SKM-1 (cell line): Measurements from ENCODE around the gene PTH.

Source experiments
- DNase-seq: peaks from one replicate; lab custom pipeline; 2025; ENCODE audit not compliant: unreplicated experiment; lab: John Stamatoyannopoulos, UW

Gene PTH

DNA sequence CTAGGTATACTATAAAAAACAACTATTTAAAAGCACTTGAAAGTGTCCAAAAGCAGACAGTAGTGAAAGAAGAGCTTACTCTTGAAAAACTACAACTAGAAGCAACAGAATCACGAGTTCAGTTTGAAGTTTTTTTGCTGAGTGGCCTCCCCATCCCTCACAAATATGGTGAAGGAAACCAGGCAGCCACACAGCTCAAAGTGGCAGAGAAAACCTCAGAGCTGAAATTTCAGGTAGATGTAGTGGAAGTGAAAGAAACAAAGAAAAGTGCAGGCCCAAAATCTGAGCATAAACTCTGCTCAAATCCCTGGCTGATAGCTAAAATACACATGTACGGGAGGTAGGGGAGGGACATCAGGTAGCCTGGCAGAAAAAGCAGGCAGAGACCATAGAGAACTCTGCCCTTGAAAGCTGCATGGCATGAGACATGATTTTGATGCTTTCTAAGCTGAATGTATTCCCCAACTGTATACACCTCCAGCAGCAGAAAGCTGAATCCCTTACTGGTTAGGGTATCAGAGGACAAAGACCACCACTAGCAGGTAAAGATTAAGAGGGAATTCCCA is 44.9 kb downstream of the PTH start:
- no peak for DNase-seq

DNA sequence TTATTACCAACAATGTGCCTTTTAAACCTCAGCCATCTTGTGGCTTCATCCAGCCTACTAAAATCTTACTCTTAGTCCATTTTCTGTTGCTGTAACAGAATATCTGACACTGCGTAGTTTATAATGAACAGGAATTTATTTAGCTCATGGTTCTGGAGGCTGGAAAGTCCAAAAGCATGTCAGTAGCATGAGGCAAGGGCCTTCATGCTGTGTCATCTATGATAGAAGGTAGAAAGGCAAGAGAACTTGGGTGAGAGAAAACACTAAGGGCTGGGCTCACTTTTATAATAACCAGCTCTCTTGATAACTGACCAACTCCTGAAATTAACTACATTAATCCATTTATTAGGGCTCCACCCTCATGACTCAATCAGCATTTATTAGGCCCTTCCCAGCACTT is 46.3 kb downstream of the PTH start:
- no peak for DNase-seq

DNA sequence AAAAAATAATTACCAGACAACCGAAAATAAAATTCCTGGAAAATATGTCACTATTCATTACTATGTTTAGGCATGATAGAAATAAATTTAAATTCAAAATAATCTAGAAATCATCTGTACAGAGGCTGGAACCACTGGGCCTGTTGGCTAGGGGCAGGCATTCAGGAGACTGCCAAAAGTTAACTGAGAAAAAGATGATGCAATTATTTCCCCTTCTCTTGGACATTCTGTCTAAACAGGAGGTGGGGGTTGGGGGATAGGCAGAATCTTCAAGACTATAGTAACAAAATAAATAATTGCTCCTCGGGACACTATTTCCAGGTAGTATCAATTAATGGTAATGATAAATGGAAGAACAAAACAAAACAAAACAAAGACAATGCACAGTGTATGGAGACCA is 46.9 kb downstream of the PTH start:
- DNase-seq, result peak; percentile 18

DNA sequence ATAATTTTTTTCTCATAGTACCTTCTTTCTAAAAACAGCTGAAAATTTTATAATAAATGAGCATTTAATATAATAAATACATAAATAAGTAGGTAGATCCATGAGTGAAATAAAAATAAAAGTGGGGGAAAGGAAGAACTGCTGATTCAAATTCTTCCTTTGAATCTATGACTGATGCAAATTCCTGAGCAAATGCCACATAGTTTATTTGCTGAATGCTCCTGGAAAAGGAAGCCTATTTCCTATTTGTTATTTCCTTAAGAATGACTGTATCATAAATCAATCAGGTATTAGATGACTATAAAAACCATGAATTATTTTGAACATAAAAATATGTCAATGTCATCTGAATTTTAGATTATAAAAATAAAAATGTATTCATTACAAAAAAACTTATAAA is 49.4 kb downstream of the PTH start:
- no peak for DNase-seq

DNA sequence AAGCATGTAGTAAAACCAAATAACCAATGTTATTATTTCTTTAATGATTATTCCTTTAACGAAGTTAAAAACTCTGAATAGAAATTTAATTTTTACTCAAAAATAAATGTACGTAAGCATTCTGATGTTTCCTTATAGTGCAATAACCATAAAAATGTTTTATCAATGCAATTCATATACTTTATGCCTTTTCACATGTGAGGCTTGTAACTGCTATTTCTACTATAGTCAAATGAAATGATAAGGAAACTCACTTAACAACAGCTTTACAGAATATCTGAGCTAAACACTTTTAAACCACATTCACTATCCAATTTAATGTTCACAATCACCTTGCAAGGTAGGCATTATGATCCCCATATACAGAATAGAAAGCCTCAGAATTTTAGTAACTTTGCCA is 50.2 kb downstream of the PTH start:
- no peak for DNase-seq
